Forelimb muscle (tissue), 1 donor: ENCODE results near the gene ARHGAP32. TPM values are rescaled to one million over a fixed set of nuclear protein-coding genes. Genes with fewer than 3 reads are reported as not detected.

ENCODE experiments used
- DNase-seq: peaks from one replicate; pipeline ENCODE4 v3.0.0-alpha.2; 2013; ENCODE audit warnings: low read depth
- polyA plus RNA-seq: library from polyadenylated mRNA; unstranded; fragments of 120-200 nt; gene quantifications from one replicate; pipeline ENCODE4 v1.2.1, GENCODE V29; 2013; ENCODE audit not compliant: insufficient read length

Gene ARHGAP32
- polyA plus RNA-seq, 1 donor: 11.3 TPM

- DNase-seq: peak; percentile 48
These were observed 74.4 kb downstream of the ARHGAP32 start for GRCh38 chr11:129117595-129118350.

- no peak for DNase-seq
These were observed 76.2 kb downstream of the ARHGAP32 start for GRCh38 chr11:129115652-129116586.

- no peak for DNase-seq
These were observed 82.4 kb downstream of the ARHGAP32 start for GRCh38 chr11:129109701-129110100.

- no peak for DNase-seq
These were observed 85.3 kb downstream of the ARHGAP32 start for GRCh38 chr11:129106788-129107187.

- no peak for DNase-seq
These were observed 89.4 kb downstream of the ARHGAP32 start for GRCh38 chr11:129102756-129103155.

GRCh38 chr11:129102225-129102624 lies 89.9 kb downstream of the ARHGAP32 start:
- no peak for DNase-seq

- no peak for DNase-seq
These were observed 98.8 kb downstream of the ARHGAP32 start for GRCh38 chr11:129093283-129093682.

- DNase-seq: no peak
These were observed 102.1 kb downstream of the ARHGAP32 start for GRCh38 chr11:129090056-129090455.

GRCh38 chr11:129089279-129089678 lies 102.8 kb downstream of the ARHGAP32 start:
- no peak for DNase-seq

GRCh38 chr11:129086976-129087375 lies 105.1 kb downstream of the ARHGAP32 start:
- DNase-seq: no peak

- DNase-seq: no peak
These were observed 114.9 kb downstream of the ARHGAP32 start for GRCh38 chr11:129077191-129077590.

- no peak for DNase-seq
These were observed 116.4 kb downstream of the ARHGAP32 start for GRCh38 chr11:129075757-129076156.

GRCh38 chr11:129067454-129067853 lies 124.7 kb downstream of the ARHGAP32 start:
- DNase-seq: no peak

GRCh38 chr11:129066229-129066628 lies 125.9 kb downstream of the ARHGAP32 start:
- no peak for DNase-seq

- DNase-seq: no peak
These were observed 129.0 kb downstream of the ARHGAP32 start for GRCh38 chr11:129063118-129063517.

GRCh38 chr11:129061492-129062230 lies 130.5 kb downstream of the ARHGAP32 start:
- DNase-seq: no peak

GRCh38 chr11:129056916-129057315 lies 135.2 kb downstream of the ARHGAP32 start:
- no peak for DNase-seq

GRCh38 chr11:129055196-129055595 lies 136.9 kb downstream of the ARHGAP32 start:
- no peak for DNase-seq

- no peak for DNase-seq
These were observed 143.2 kb downstream of the ARHGAP32 start for GRCh38 chr11:129048911-129049310.

GRCh38 chr11:129045150-129045549 lies 147.0 kb downstream of the ARHGAP32 start:
- DNase-seq: no peak

- DNase-seq: no peak
These were observed 149.6 kb downstream of the ARHGAP32 start for GRCh38 chr11:129042503-129042902.

GRCh38 chr11:129041611-129042018 lies 150.5 kb downstream of the ARHGAP32 start:
- peak; percentile 41 for DNase-seq
